Endothelial cell of umbilical vein (primary cell): ENCODE data around the gene RBM22. TPM values are rescaled to one million over a fixed set of nuclear protein-coding genes. Genes with fewer than 3 reads are reported as not detected.

ENCODE experiments used
- BruUV-seq: library from RNA; stranded (reverse); fragments of 400-500 nt; replicated peaks from 2 replicates; lab custom pipeline; 2021; lab: Mats Ljungman, UMichigan
- CTCF ChIA-PET: fragments of 300-600, 350-600 bp; sonication (Branson Sonifier 250); formaldehyde crosslinking; loops from one replicate; lab custom pipeline; 2021; ENCODE audit warnings: antibody characterized with exemption, inconsistent platforms; lab: Charles Lee
- POLR2A ChIA-PET: fragments of 300-600, 350-600 bp; sonication (Branson Sonifier 250); formaldehyde crosslinking; loops from one replicate; lab custom pipeline; 2021; ENCODE audit warnings: antibody characterized with exemption, inconsistent platforms; lab: Charles Lee
- DNase-seq: peaks from one replicate; pipeline ENCODE4 v3.0.0-alpha.2; 2011; ENCODE audit warnings: low read depth, low spot score
- FAIRE-seq: peaks from 2 replicates; lab custom pipeline; 2011; peaks lifted over from hg19 to GRCh38; lab: Jason Lieb, UNC
- H2AFZ ChIP-seq: 2 replicates; pipeline ENCODE4 v1.6.0; 2012; ENCODE audit warnings: low read depth, low read length, control low read depth, inconsistent platforms
- H3K27ac ChIP-seq: 2 replicates; pipeline ENCODE4 v1.5.1; 2011; ENCODE audit warnings: low read depth, mild to moderate bottlenecking, control low read depth, low read length, moderate library complexity; ENCODE audit not compliant: insufficient read depth
- H3K27me3 ChIP-seq, 2 experiments: 2 replicates each; pipeline versions ENCODE4 v1.6.0 to v1.6.1; 2011; ENCODE audit warnings: low read length in 2 of 2, mixed read lengths in 1 of 2; ENCODE audit not compliant: control insufficient read depth in 2 of 2, insufficient read depth in 2 of 2
- H3K36me3 ChIP-seq, 2 experiments: 2 replicates in 1 of 2; 3 replicates in 1 of 2; pipeline ENCODE4 v1.5.1; 2011; ENCODE audit warnings: low read length in 2 of 2, mild to moderate bottlenecking in 1 of 2, moderate library complexity in 1 of 2; ENCODE audit not compliant: control insufficient read depth in 2 of 2, insufficient read depth in 2 of 2; ENCODE audit errors: extremely low read depth in 1 of 2
- H3K4me1 ChIP-seq: 3 replicates; pipeline ENCODE4 v1.5.1; 2011; ENCODE audit warnings: mild to moderate bottlenecking, low read length; ENCODE audit not compliant: control insufficient read depth, insufficient read depth; ENCODE audit errors: extremely low read depth
- H3K4me2 ChIP-seq: 2 replicates; pipeline ENCODE4 v1.6.1; 2011; ENCODE audit warnings: low read length, control low read depth, mixed read lengths; ENCODE audit not compliant: insufficient read depth
- H3K4me3 ChIP-seq, 3 experiments: fragments of 200-600 bp in 1 of 3; sonication (generic), shearing (Covaris generic) in 1 of 3; replicated peaks in 1 of 3; 2 replicates each; pipeline ENCODE4 v1.5.1; 2011 to 2016; ENCODE audit warnings: control low read depth in 3 of 3, low read length in 3 of 3, mild to moderate bottlenecking in 2 of 3, inconsistent platforms in 1 of 3, low read depth in 1 of 3, moderate library complexity in 1 of 3; ENCODE audit not compliant: insufficient read depth in 1 of 3
- H3K79me2 ChIP-seq: 2 replicates; pipeline ENCODE4 v1.6.0; 2012; ENCODE audit warnings: low read length, inconsistent platforms; ENCODE audit not compliant: control insufficient read depth, insufficient read depth
- H3K9ac ChIP-seq: replicated peaks from 2 replicates; pipeline ENCODE3; 2011; ENCODE audit warnings: low read length, control low read depth; ENCODE audit not compliant: insufficient read depth; ENCODE audit errors: extremely low read depth
- H3K9me1 ChIP-seq: replicated peaks from 3 replicates; pipeline ENCODE4 v1.6.0; 2011; ENCODE audit warnings: mild to moderate bottlenecking, low read length; ENCODE audit not compliant: control insufficient read depth, insufficient read depth; ENCODE audit errors: extremely low read depth
- H3K9me3 ChIP-seq: replicated peaks from 2 replicates; pipeline ENCODE4 v1.5.1; 2012; ENCODE audit warnings: low read length, inconsistent platforms; ENCODE audit not compliant: control insufficient read depth, insufficient read depth
- H4K20me1 ChIP-seq: replicated peaks from 2 replicates; pipeline ENCODE3; 2011; ENCODE audit warnings: mild to moderate bottlenecking, low read length; ENCODE audit not compliant: control insufficient read depth, insufficient read depth; ENCODE audit errors: extremely low read depth
- EZH2 ChIP-seq: IDR thresholded peaks from 2 replicates; pipeline ENCODE4 v1.6.1; 2012; ENCODE audit warnings: borderline replicate concordance, low read depth, mild to moderate bottlenecking, moderate library complexity, low read length, inconsistent platforms; ENCODE audit not compliant: severe bottlenecking
- FOS ChIP-seq: IDR thresholded peaks from 2 replicates; pipeline ENCODE4 v1.6.1; 2011; ENCODE audit warnings: mild to moderate bottlenecking, low read length, moderate library complexity, borderline replicate concordance; ENCODE audit not compliant: insufficient read depth
- GATA2 ChIP-seq: IDR thresholded peaks from 2 replicates; pipeline ENCODE4 v1.7.0; 2011; ENCODE audit warnings: low read depth, mild to moderate bottlenecking, moderate library complexity, mixed read lengths, low read length; ENCODE audit not compliant: insufficient read length, insufficient read depth
- JUN ChIP-seq: IDR thresholded peaks from 2 replicates; pipeline ENCODE4 v1.6.1; 2011; ENCODE audit warnings: borderline replicate concordance, low read depth; ENCODE audit not compliant: insufficient read length, insufficient read depth
- MYC ChIP-seq: IDR thresholded peaks from one replicate; pipeline ENCODE4 v1.6.1; 2011; ENCODE audit warnings: mild to moderate bottlenecking, low read depth, low read length
- POLR2A ChIP-seq: IDR thresholded peaks from 2 replicates; pipeline ENCODE4 v1.6.1; 2012; ENCODE audit warnings: low read depth, mild to moderate bottlenecking, control low read depth, low read length
- POLR2AphosphoS5 ChIP-seq: IDR thresholded peaks from 2 replicates; pipeline ENCODE4 v1.6.1; 2012; ENCODE audit warnings: low read depth, mild to moderate bottlenecking, control low read depth, low read length, moderate library complexity; ENCODE audit not compliant: insufficient read depth
- dilution Hi-C: fragments of 300-500 bp; cut with MboI; formaldehyde crosslinking; loops from one replicate; pipeline ENCODE4 v1.15.0; 2019; ENCODE audit warnings: low sequenced_read_pairs; ENCODE audit not compliant: extremely low pct_ligation_motif_present
- intact Hi-C: fragments of 100-400 bp; cut with micrococcal nuclease; formaldehyde crosslinking; loops from one replicate; pipeline ENCODE4 v1.10.0; 2022
- polyA plus RNA-seq, 4 experiments: library from polyadenylated mRNA; depleted of rRNA in 3 of 4; stranded (reverse) in 3 of 4; unstranded in 1 of 4; fragments of >200 nt; gene quantifications; 2 replicates each; pipeline versions ENCODE4 v1.2.1 to v1.2.3, GENCODE V29; 2011 to 2012; ENCODE audit warnings: missing spikeins in 1 of 4
- total RNA-seq: library from RNA; stranded (reverse); gene quantifications from 2 replicates; pipeline ENCODE4 v1.2.3, GENCODE V29; 2021
- TF ChIP-seq, protein P1 (sequence below), 2 donors: IDR thresholded peaks; 1 replicate in 1 of 2; 2 replicates in 1 of 2; pipeline ENCODE4 v1.5.1; 2011; ENCODE audit warnings: low read length in 2 of 2, mild to moderate bottlenecking in 2 of 2, moderate library complexity in 2 of 2, control low read depth in 1 of 2, inconsistent platforms in 1 of 2, low read depth in 1 of 2; ENCODE audit not compliant: insufficient read depth in 1 of 2; ENCODE audit errors: extremely low read depth in 1 of 2
- TF ChIP-seq, protein P2 (sequence below): IDR thresholded peaks from 2 replicates; pipeline ENCODE4 v1.6.1; 2011; ENCODE audit not compliant: insufficient read depth, insufficient read length

The RBM22 gene
- total and polyA plus RNA-seq, 2 donors (not counting 3 experiments of a cell fraction or from before 2014, with no cell fraction given), result 41.8 to 51.2 TPM

DNA sequence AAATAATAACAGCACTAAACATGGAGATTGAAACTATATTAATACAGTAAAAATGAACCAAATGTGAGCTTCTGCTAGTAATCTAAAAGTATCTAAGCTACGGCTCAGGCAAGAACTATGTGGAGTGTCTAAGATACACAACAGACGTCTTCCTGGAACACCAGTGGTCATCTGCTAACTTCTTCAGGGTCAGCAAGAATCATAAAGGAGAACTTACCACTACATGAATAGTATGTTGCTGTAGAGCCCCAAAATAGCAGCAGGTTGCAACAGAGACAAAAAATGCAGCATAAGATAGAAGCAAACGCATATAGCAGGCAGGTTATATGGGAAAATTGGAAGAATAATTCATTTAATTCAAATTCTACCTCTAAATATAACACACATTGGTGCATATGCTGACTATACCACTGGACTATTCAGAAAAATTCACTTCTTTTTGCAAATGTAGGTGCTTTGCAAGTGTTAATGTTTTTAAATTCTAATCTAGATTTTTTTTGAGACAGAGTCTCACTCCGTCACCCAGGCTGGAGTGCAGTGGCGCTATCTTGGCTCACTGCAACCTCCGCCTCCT lies 30.9 kb upstream of the RBM22 start:
- intact Hi-C loops (no loop called here), dilution Hi-C loops (no loop called here)
- BruUV-seq, result no TSS peak
- H2AFZ ChIP-seq, result no peak overlapping the region
- ChIA-PET POLR2A (interaction anchor here (0.6 kb wide), 1 partner anchor 66 kb away, joined by 3 read pairs; no protein-coding TSS in a partner anchor), CTCF (interaction anchor here (1.2 kb wide), 1 partner anchor 9 kb away, joined by 4 read pairs; no protein-coding TSS in a partner anchor)
- peaks cover 15% of the 10 kb centered on the region for H3K79me2 ChIP-seq
- H3K4me2 ChIP-seq, result no peak overlapping the region
- FAIRE-seq, result no peak
- no peaks in the 10 kb centered on the region for H3K9me3 ChIP-seq
- H3K4me1 ChIP-seq, result no peaks in the 10 kb centered on the region
- no peak overlapping the region for H3K9ac ChIP-seq
- DNase-seq, result no peak
- no peak overlapping the region for H3K4me3 ChIP-seq
- no peaks in the 10 kb centered on the region for H3K27me3 ChIP-seq
- no peaks in the 10 kb centered on the region for H3K9me1 ChIP-seq
- no peak for TF ChIP-seq GATA2
- TF ChIP-seq, protein P1, sequence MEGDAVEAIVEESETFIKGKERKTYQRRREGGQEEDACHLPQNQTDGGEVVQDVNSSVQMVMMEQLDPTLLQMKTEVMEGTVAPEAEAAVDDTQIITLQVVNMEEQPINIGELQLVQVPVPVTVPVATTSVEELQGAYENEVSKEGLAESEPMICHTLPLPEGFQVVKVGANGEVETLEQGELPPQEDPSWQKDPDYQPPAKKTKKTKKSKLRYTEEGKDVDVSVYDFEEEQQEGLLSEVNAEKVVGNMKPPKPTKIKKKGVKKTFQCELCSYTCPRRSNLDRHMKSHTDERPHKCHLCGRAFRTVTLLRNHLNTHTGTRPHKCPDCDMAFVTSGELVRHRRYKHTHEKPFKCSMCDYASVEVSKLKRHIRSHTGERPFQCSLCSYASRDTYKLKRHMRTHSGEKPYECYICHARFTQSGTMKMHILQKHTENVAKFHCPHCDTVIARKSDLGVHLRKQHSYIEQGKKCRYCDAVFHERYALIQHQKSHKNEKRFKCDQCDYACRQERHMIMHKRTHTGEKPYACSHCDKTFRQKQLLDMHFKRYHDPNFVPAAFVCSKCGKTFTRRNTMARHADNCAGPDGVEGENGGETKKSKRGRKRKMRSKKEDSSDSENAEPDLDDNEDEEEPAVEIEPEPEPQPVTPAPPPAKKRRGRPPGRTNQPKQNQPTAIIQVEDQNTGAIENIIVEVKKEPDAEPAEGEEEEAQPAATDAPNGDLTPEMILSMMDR (IDR thresholded peaks at IDR 0.05; ENCODE audit: extremely low read depth in 1 of 2, insufficient read depth in 1 of 2, low read depth in 1 of 2, low read length in 2 of 2), result no peak
- no peak for TF ChIP-seq JUN
- TF ChIP-seq, protein P2, sequence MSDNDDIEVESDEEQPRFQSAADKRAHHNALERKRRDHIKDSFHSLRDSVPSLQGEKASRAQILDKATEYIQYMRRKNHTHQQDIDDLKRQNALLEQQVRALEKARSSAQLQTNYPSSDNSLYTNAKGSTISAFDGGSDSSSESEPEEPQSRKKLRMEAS, result no peak
- no peak for TF ChIP-seq MYC
- TF ChIP-seq POLR2A, result no peak
- no peak for TF ChIP-seq FOS
- TF ChIP-seq EZH2, result no peak
- TF ChIP-seq POLR2AphosphoS5, result no peak
- peaks cover 12 to 22% of the 10 kb centered on the region in 2 experiments for H3K36me3 ChIP-seq
- no peaks in the 10 kb centered on the region for H4K20me1 ChIP-seq
- H3K27ac ChIP-seq, result no peak overlapping the region
